CD8-positive, alpha-beta memory T cell (primary cell): ENCODE results near the gene PPP2R5C. TPM values are rescaled to one million over a fixed set of nuclear protein-coding genes. Genes with fewer than 3 reads are reported as not detected.

Source experiments
- CTCF ChIA-PET: fragments of 350-600 bp; sonication (Branson Sonifier 250); formaldehyde crosslinking; loops from one replicate; lab custom pipeline; 2021; ENCODE audit warnings: antibody characterized with exemption; lab: Charles Lee
- POLR2A ChIA-PET: fragments of 350-600 bp; sonication (Branson Sonifier 250); formaldehyde crosslinking; loops from one replicate; lab custom pipeline; 2021; ENCODE audit warnings: antibody characterized with exemption; lab: Charles Lee
- DNase-seq, 5 donors: peaks; one replicate each; pipeline versions ENCODE4 v3.0.0 to v3.0.0-alpha.2; 2020 to 2022; ENCODE audit warnings: mixed read lengths in 1 of 5
- H3K27ac ChIP-seq: one replicate; pipeline ENCODE4 v1.7.0; 2013; ENCODE audit warnings: low read depth, mild to moderate bottlenecking, low read length, moderate library complexity
- H3K27me3 ChIP-seq: 2 replicates; pipeline ENCODE4 v1.7.0; 2013; ENCODE audit warnings: low read length, mild to moderate bottlenecking; ENCODE audit not compliant: insufficient read depth, poor library complexity, severe bottlenecking
- H3K36me3 ChIP-seq: 2 replicates; pipeline ENCODE4 v1.7.0; 2013; ENCODE audit warnings: mild to moderate bottlenecking, low read length, moderate library complexity; ENCODE audit not compliant: insufficient read depth
- H3K4me1 ChIP-seq: 2 replicates; pipeline ENCODE4 v1.7.0; 2013; ENCODE audit warnings: mild to moderate bottlenecking, low read length, moderate library complexity; ENCODE audit not compliant: insufficient read depth
- H3K4me3 ChIP-seq: 2 replicates; pipeline ENCODE4 v1.7.0; 2013; ENCODE audit warnings: mild to moderate bottlenecking, low read length
- H3K9me3 ChIP-seq: 2 replicates; pipeline ENCODE4 v1.7.0; 2013; ENCODE audit warnings: mild to moderate bottlenecking, low read length
- H3K27ac Mint-ChIP-seq, 8 donors: one replicate each; pipeline ENCODE4 v1.8.0; 2020 to 2021; ENCODE audit warnings: mixed read lengths in 8 of 8, mild to moderate bottlenecking in 6 of 8, inconsistent platforms in 3 of 8, moderate library complexity in 3 of 8
- H3K27me3 Mint-ChIP-seq, 2 donors: one replicate each; pipeline ENCODE4 v1.8.0; 2020 to 2021; ENCODE audit warnings: mixed read lengths in 2 of 2, mild to moderate bottlenecking in 1 of 2, moderate library complexity in 1 of 2
- H3K36me3 Mint-ChIP-seq, 3 donors: one replicate each; pipeline ENCODE4 v1.8.0; 2020 to 2021; ENCODE audit warnings: mixed read lengths in 3 of 3, inconsistent platforms in 1 of 3, mild to moderate bottlenecking in 1 of 3
- H3K4me1 Mint-ChIP-seq, 3 donors: one replicate each; pipeline ENCODE4 v1.8.0; 2020 to 2021; ENCODE audit warnings: mixed read lengths in 3 of 3, inconsistent platforms in 1 of 3, mild to moderate bottlenecking in 1 of 3
- H3K4me3 Mint-ChIP-seq, 7 donors: one replicate each; pipeline ENCODE4 v1.8.0; 2020 to 2021; ENCODE audit warnings: mixed read lengths in 7 of 7, mild to moderate bottlenecking in 6 of 7, moderate library complexity in 4 of 7, inconsistent platforms in 2 of 7
- H3K9me3 Mint-ChIP-seq, 5 donors: one replicate each; pipeline ENCODE4 v1.8.0; 2020 to 2022; ENCODE audit warnings: mixed read lengths in 5 of 5, mild to moderate bottlenecking in 3 of 5, moderate library complexity in 2 of 5, inconsistent platforms in 1 of 5
- polyA plus RNA-seq: library from polyadenylated mRNA; unstranded; fragments of 300-500 nt; fragmentation: Illumina TruSeq; gene quantifications from one replicate; pipeline ENCODE4 v1.2.3, GENCODE V29; 2021
- total RNA-seq, 2 experiments: library from RNA; stranded (reverse); gene quantifications; one replicate each; pipeline ENCODE4 v1.2.3, GENCODE V29; 2021

PPP2R5C gene
- total and polyA plus RNA-seq, 3 experiments from 2014 or later: 278 to 342 (median 307) TPM

DNA sequence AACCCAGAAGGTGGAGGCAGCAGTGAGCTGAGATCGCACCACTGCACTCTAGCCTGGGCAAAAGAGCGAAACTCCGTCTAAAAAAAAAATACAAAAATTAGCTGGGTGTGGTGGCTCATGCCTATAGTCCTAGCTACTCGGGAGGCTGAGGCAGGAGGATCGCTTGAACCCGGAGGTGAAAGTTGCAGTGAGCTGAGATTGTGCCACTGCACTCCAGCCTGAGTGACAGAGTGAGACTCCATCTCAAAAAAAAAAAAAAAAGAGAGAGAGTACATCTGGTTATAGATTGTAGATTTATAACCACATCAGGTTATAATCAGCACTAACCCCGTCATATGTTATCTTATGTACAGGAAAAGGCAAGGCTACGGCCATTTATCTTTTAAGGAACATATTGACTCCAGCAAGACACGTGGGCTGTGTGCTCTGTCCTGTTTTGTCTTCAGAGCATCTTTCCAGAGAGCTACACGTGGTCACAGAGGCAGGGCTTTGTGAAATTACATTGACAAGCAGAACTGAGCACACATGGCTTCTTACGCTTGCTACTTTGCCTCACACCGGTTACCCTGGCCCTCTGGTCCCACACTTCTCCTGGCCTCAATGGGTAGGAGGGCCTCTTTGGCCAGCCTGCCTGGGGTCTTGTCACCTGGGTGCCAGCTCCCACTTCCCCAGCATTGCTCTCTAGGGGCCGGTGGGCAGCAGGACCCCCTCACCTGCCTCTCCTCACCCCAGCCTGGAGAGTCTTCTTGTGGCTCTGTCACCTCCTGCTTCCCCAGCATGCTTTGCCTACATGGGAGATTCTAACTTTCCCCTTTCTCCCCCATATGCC, 196.1 kb downstream of the PPP2R5C start:
- Histone ChIP-seq H3K27me3 (no peaks in the 10 kb centered on the region), H3K9me3 (no peaks in the 10 kb centered on the region), H3K36me3 (no peaks in the 10 kb centered on the region), H3K27ac (no peak overlapping the region), H3K4me1 (peaks cover 3% of the 10 kb centered on the region), H3K4me3 (no peak overlapping the region)
- Mint-ChIP-seq H3K4me3 (peak overlapping the region in 1 of 7 donors; percentile 48), H3K9me3 (no peaks in the 10 kb centered on the region), H3K36me3 (no peaks in the 10 kb centered on the region), H3K27me3 (peaks cover 0 to 3% of the 10 kb centered on the region in 2 donors), H3K27ac (no peak overlapping the region), H3K4me1 (peaks cover 13 to 15% (median 15%) of the 10 kb centered on the region in 3 donors)
- DNase-seq: no peak
- POLR2A ChIA-PET: no interaction called here
- CTCF ChIA-PET: interaction anchor here (1.4 kb wide), 1 partner anchor 250 kb away, joined by 3 read pairs; no protein-coding TSS in a partner anchor

DNA sequence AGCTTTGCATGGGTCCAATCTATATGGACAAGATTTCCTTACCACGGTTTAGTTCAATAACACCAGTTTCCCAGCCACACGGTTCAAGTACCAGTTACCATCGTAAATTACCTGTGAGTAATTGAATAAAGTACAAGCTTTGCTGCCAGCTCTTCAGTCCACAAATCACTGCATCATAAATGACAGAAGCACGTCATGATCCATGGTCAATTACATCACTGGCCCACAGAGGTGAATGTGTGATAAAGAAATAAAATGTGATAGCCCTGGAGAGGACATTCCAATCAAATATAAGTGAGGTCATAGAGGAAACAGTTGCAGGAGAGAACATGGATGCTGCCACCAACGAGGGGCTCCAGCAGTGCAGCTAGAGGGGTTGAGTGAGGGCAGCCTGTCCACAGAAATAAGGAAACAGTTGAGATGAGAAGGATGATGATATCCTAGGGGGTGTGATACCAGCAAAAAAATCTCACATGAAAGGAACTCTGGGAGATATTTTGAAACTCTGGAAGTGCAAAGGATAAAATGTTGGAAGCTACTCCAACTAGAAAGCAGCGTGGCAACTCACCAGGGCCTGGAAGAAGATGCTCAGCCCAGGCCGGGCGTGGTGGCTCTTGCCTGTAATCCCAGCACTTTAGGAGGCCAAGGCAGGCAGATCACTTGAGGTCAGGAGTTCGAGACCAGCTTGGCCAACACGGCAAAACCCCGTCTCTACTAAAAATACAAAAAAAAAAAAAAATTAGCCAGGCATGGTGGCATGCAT, 197.1 kb downstream of the PPP2R5C start:
- Histone ChIP-seq H3K27ac (no peak overlapping the region), H3K4me1 (peaks cover 4% of the 10 kb centered on the region), H3K27me3 (no peaks in the 10 kb centered on the region), H3K9me3 (no peaks in the 10 kb centered on the region), H3K36me3 (no peaks in the 10 kb centered on the region), H3K4me3 (no peak overlapping the region)
- DNase-seq: no peak
- ChIA-PET POLR2A (interaction anchor here (0.7 kb wide), 2 partner anchors 74 to 143 kb away, joined by 3 read pairs; no protein-coding TSS in a partner anchor), CTCF (no interaction called here)
- no peak overlapping the region for H3K27ac Mint-ChIP-seq
- peak overlapping the region in 1 of 7 donors; percentile 48 for H3K4me3 Mint-ChIP-seq
- H3K9me3 Mint-ChIP-seq: no peaks in the 10 kb centered on the region
- peaks cover 0 to 3% of the 10 kb centered on the region in 2 donors for H3K27me3 Mint-ChIP-seq
- H3K36me3 Mint-ChIP-seq: no peaks in the 10 kb centered on the region
- peaks cover 13 to 15% (median 15%) of the 10 kb centered on the region in 3 donors for H3K4me1 Mint-ChIP-seq

DNA sequence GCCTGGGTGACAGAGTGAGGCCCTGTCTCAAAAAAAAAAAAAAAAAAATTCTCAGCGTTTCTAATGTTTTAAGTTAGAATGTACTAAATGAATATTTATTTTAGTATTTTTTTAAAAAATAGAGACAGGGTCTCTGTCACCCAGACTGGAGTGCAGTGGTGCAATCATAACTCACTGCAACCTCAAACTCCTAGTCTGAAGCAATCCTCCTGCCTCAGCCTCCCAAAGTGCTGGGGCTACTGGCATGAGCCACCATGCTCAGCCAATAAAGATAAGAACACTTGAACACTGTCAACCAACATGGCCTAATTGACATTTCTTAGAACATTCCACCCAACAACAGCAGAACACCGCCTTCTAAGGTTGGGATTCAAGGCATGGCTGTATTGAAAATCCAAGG, 197.8 kb downstream of the PPP2R5C start:
- Histone ChIP-seq H3K36me3 (no peaks in the 10 kb centered on the region), H3K4me3 (no peak overlapping the region), H3K27me3 (no peaks in the 10 kb centered on the region), H3K4me1 (peaks cover 10% of the 10 kb centered on the region), H3K27ac (no peak overlapping the region), H3K9me3 (no peaks in the 10 kb centered on the region)
- no peak for DNase-seq
- no peak overlapping the region for H3K4me3 Mint-ChIP-seq
- ChIA-PET POLR2A (interaction anchor here (0.7 kb wide), 1 partner anchor 74 kb away, joined by 3 read pairs; no protein-coding TSS in a partner anchor), CTCF (interaction anchor here (1.5 to 1.8 kb wide), 3 partner anchors 133 to 253 kb away, joined by 3 to 15 read pairs (median 6); no protein-coding TSS in a partner anchor)
- peaks cover 16 to 21% (median 21%) of the 10 kb centered on the region in 3 donors for H3K4me1 Mint-ChIP-seq
- H3K27me3 Mint-ChIP-seq: peaks cover 0 to 3% of the 10 kb centered on the region in 2 donors
- no peaks in the 10 kb centered on the region for H3K36me3 Mint-ChIP-seq
- H3K27ac Mint-ChIP-seq: peak overlapping the region in 2 of 8 donors; percentile 22 to 33
- H3K9me3 Mint-ChIP-seq: no peaks in the 10 kb centered on the region

DNA sequence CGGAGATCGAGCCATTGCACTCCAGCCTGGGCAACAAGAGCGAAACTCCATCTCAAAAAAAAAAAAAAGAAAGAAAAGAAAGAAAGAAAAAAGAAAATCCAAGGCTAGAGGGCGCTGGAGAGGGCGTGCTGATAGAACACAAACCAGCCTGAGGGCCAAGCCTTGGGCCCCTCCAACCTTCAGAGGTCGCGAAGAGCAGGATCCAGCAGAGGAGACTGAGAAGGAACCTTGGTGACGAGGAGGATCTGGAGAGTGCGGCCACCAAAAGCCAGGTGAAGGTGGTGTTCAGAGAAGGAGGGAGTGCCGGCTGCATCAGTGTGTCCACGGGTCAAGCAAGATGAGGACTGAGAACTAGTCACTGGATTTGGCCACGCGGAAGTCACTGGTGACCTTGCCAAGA, 198.7 kb downstream of the PPP2R5C start:
- peak in 2 of 5 donors; percentile 17 to 29 for DNase-seq
- POLR2A ChIA-PET: no interaction called here
- H3K4me1 Mint-ChIP-seq: peaks cover 17 to 22% (median 22%) of the 10 kb centered on the region in 3 donors

DNA sequence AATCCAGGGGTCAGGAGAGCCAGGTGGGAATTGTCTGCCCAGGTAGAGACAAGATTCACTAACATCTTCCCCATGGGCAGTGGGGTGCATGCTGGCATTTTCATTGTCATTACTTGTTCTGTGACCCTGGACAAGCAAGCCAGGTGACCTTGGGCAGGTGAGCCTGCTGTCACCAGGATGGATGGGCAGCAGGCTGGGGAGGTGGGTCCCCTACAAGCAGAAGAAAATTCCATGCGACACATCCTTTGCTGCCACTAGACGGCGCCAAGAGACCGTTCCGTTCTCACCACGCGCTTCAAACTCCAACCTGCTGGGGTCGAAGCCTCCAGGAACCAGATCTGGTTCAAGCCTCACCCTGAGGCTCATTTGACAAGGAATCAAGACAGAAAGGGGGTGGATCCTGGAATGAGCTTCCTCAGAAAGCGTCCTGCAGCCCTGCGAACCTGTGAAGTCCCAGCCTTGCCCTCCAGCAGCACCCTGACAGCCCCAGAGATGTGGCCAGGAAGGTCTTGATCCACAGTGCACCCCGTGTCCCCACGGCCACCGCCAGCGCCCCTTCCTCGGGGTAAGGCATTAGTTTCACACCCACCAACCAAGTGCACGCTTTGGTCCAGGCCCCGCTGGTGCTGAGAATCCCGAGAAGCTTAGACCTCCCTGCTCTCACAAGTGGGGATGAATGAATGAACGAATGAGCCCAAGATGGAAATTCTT, 199.7 kb downstream of the PPP2R5C start:
- H3K27me3 Mint-ChIP-seq: peaks cover 0 to 3% of the 10 kb centered on the region in 2 donors
- H3K27ac Mint-ChIP-seq: peak overlapping the region in 4 of 8 donors; percentile 51 to 87 (median 80)
- Histone ChIP-seq H3K27me3 (no peaks in the 10 kb centered on the region), H3K36me3 (no peaks in the 10 kb centered on the region), H3K4me1 (peaks cover 18% of the 10 kb centered on the region), H3K4me3 (no peak overlapping the region), H3K27ac (no peak overlapping the region), H3K9me3 (no peaks in the 10 kb centered on the region)
- H3K4me3 Mint-ChIP-seq: peak overlapping the region in 3 of 7 donors; percentile 52 to 83 (median 57)
- H3K4me1 Mint-ChIP-seq: peaks cover 25 to 32% (median 31%) of the 10 kb centered on the region in 3 donors
- no peaks in the 10 kb centered on the region for H3K9me3 Mint-ChIP-seq
- CTCF ChIA-PET: interaction anchor here (1.0 to 2.1 kb wide), 14 partner anchors 9 to 360 kb away, joined by 3 to 11 read pairs (median 4); no protein-coding TSS in a partner anchor
- POLR2A ChIA-PET: no interaction called here
- DNase-seq: peak; percentile 59 to 81 (median 67)
- H3K36me3 Mint-ChIP-seq: peaks cover 0 to 9% (median 0%) of the 10 kb centered on the region in 3 donors

More for the DNA sequence above, 198.7 kb downstream of the PPP2R5C start:
- Mint-ChIP-seq H3K9me3 (no peaks in the 10 kb centered on the region), H3K36me3 (peaks cover 0 to 5% (median 0%) of the 10 kb centered on the region in 3 donors), H3K4me3 (peak overlapping the region in 1 of 7 donors; percentile 61), H3K27me3 (peaks cover 0 to 3% of the 10 kb centered on the region in 2 donors), H3K27ac (peak overlapping the region in 3 of 8 donors; percentile 68 to 81 (median 81))
- CTCF ChIA-PET: interaction anchor here (0.8 to 2.1 kb wide), 9 partner anchors 10 to 254 kb away, joined by 3 to 15 read pairs (median 3); no protein-coding TSS in a partner anchor
- no peaks in the 10 kb centered on the region for H3K9me3 ChIP-seq
- H3K4me3 ChIP-seq: no peak overlapping the region
- no peaks in the 10 kb centered on the region for H3K27me3 ChIP-seq
- H3K4me1 ChIP-seq: peaks cover 10% of the 10 kb centered on the region
- H3K36me3 ChIP-seq: no peaks in the 10 kb centered on the region
- no peak overlapping the region for H3K27ac ChIP-seq

DNA sequence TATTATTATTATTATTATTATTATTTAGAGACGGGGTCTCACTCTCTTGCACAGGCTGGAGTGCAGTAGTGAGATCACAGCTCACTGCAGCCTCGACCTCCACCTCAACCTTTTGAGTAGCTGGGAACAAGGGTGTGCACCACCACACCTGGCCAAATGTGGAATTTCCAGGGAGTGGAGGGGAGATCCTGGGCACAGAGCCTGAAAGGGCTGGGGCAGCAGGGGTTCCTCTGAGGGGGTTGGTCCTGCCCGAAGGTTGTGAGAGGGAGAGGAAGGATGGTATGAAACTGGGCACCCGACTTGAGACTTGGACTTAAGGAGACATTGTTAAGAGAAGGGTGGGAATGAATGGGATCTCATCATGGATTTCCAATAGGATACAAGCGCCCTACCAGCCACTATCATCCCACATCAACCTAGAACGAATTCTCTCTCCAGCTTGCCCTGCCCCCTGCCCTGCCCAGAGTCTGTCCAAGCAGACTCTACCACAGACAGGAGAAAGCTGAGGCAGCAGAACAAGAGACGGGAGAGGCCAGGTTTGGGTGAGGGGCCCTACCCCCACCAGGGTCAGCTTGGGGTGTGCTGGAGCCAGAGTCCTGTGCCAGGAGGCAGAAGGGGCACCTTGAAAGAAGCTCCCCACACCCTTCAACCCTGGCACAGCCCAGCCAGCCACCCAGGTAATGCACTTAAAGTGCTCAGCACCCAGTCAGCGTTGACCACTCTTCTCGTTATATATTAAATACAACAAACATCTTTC, 200.4 kb downstream of the PPP2R5C start:
- Mint-ChIP-seq H3K27ac (peak overlapping the region in 1 of 8 donors; percentile 19), H3K4me3 (no peak overlapping the region), H3K9me3 (no peaks in the 10 kb centered on the region), H3K4me1 (peaks cover 31 to 39% (median 36%) of the 10 kb centered on the region in 3 donors), H3K27me3 (peaks cover 0 to 3% of the 10 kb centered on the region in 2 donors), H3K36me3 (peaks cover 0 to 9% (median 0%) of the 10 kb centered on the region in 3 donors)
- H3K4me3 ChIP-seq: no peak overlapping the region
- no peaks in the 10 kb centered on the region for H3K27me3 ChIP-seq
- no peak for DNase-seq
- no peaks in the 10 kb centered on the region for H3K9me3 ChIP-seq
- H3K4me1 ChIP-seq: peaks cover 25% of the 10 kb centered on the region
- CTCF ChIA-PET: interaction anchor here (1.0 to 2.1 kb wide), 10 partner anchors 13 to 359 kb away, joined by 3 to 11 read pairs (median 4); no protein-coding TSS in a partner anchor
- no peaks in the 10 kb centered on the region for H3K36me3 ChIP-seq
- POLR2A ChIA-PET: no interaction called here
- H3K27ac ChIP-seq: no peak overlapping the region
